Peyer's patch (tissue), 4 donors: ENCODE data around the gene MTFMT.

Experiments
- POLR2A ChIP-seq, 2 donors: fragments of 450-650 bp; IDR thresholded peaks; one replicate each; pipeline ENCODE4 v1.5.1; 2017; ENCODE audit warnings: antibody characterized with exemption in 2 of 2, mild to moderate bottlenecking in 2 of 2, moderate library complexity in 2 of 2
- TF ChIP-seq, protein P1 (sequence below), 6 experiments: fragments of 450-650 bp in 4 of 6; fragments of 200-600 bp in 2 of 6; sonication (generic) in 1 of 6; IDR thresholded peaks; one replicate each; pipeline ENCODE4 v1.5.1; 2017 to 2019; ENCODE audit warnings: antibody characterized with exemption in 6 of 6, mild to moderate bottlenecking in 3 of 6, moderate library complexity in 1 of 6

- TF ChIP-seq, protein P1, sequence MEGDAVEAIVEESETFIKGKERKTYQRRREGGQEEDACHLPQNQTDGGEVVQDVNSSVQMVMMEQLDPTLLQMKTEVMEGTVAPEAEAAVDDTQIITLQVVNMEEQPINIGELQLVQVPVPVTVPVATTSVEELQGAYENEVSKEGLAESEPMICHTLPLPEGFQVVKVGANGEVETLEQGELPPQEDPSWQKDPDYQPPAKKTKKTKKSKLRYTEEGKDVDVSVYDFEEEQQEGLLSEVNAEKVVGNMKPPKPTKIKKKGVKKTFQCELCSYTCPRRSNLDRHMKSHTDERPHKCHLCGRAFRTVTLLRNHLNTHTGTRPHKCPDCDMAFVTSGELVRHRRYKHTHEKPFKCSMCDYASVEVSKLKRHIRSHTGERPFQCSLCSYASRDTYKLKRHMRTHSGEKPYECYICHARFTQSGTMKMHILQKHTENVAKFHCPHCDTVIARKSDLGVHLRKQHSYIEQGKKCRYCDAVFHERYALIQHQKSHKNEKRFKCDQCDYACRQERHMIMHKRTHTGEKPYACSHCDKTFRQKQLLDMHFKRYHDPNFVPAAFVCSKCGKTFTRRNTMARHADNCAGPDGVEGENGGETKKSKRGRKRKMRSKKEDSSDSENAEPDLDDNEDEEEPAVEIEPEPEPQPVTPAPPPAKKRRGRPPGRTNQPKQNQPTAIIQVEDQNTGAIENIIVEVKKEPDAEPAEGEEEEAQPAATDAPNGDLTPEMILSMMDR (IDR thresholded peaks at IDR 0.05): no peak
- TF ChIP-seq POLR2A (IDR thresholded peaks at IDR 0.05): no peak
Measured at GRCh38 chr15:65067317-65067644, 37.8 kb upstream of the MTFMT start.
